ENCODE measurements around the gene PHF21B. TPM values are rescaled to one million over a fixed set of nuclear protein-coding genes. Genes with fewer than 3 reads are reported as not detected.

PHF21B gene
- total RNA-seq, 1 experiment from 2014 or later: 4.5 TPM

DNA sequence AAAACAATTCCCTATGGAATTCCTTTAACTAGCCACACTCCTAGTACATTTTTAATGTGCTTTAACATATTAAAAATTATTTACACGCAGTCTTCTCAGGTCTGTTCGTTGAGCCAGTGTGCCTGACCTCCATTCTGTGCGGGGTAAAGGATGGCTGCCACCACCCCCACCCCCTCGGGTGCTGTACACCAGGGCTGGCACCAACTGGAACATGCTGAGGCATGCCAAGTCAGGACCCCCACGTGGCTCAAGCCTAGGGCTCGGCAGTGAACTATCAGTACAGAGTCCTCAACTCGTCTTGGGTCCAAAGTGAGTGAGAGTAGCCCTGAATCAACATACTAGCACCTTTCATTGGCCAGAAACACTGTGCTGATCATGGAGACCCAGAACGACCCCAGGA lies 32.5 kb upstream of the PHF21B start:
- Histone ChIP-seq H3K36me3 (ENCODE audit: control insufficient read depth, insufficient read depth, low read length) (no peaks in the 10 kb centered on the region), H3K4me1 (ENCODE audit: control insufficient read depth, insufficient read depth, low read length) (no peaks in the 10 kb centered on the region), H3K9me3 (ENCODE audit: control insufficient read depth, insufficient read depth, low read depth, low read length) (no peaks in the 10 kb centered on the region), H3K27me3 (ENCODE audit: control insufficient read depth, insufficient read depth, low read length) (no peaks in the 10 kb centered on the region; the same call in 1 of the 2 replicates), H3K4me3 (ENCODE audit: low read depth in 2 of 2, low read length in 2 of 2) (no peak overlapping the region), H3K27ac (ENCODE audit: low read length) (no peak overlapping the region)
- no peak for ATAC-seq
- DNase-seq (ENCODE audit: low read depth, low spot score): no peak
- TF ChIP-seq REST (IDR thresholded peaks at IDR 0.05; ENCODE audit: insufficient read depth in 1 of 2, low read depth in 2 of 2, low read length in 1 of 2) (no peak), TCF7L2 (IDR thresholded peaks at IDR 0.05; ENCODE audit: low read depth, low read length) (no peak), POLR2AphosphoS5 (IDR thresholded peaks at IDR 0.05; ENCODE audit: low read depth, low read length) (no peak)
- ChIA-PET CTCF (no interaction called here), POLR2A (no interaction called here)
- intact Hi-C loops (cut with micrococcal nuclease; ENCODE audit: unreplicated experiment) (no loop called here), in situ Hi-C loops (cut with HindIII; ENCODE audit: low pct_unique_long_range_greater_than_20kb, low sequenced_read_pairs) (no loop called here)
- BruUV-seq (replicated peaks): no TSS peak

- no peak overlapping the region for H3K27ac ChIP-seq (ENCODE audit: low read length)
- no peak overlapping the region for H3K4me3 ChIP-seq (ENCODE audit: low read depth in 2 of 2, low read length in 2 of 2)
- H3K36me3 ChIP-seq (ENCODE audit: control insufficient read depth, insufficient read depth, low read length): no peaks in the 10 kb centered on the region
- CTCF ChIA-PET: no interaction called here
- H3K9me3 ChIP-seq (ENCODE audit: control insufficient read depth, insufficient read depth, low read depth, low read length): no peaks in the 10 kb centered on the region
- POLR2A ChIA-PET: no interaction called here
- DNase-seq (ENCODE audit: low read depth, low spot score): no peak
- TF ChIP-seq CTCF (IDR thresholded peaks at IDR 0.05) (no peak), REST (IDR thresholded peaks at IDR 0.05; ENCODE audit: insufficient read depth in 1 of 2, low read depth in 2 of 2, low read length in 1 of 2) (no peak), TCF7L2 (IDR thresholded peaks at IDR 0.05; ENCODE audit: low read depth, low read length) (no peak), POLR2AphosphoS5 (IDR thresholded peaks at IDR 0.05; ENCODE audit: low read depth, low read length) (no peak), SIN3A (IDR thresholded peaks at IDR 0.05; ENCODE audit: borderline replicate concordance, insufficient read depth, low read depth, low read length) (no peak)
- ATAC-seq: no peak
- in situ Hi-C loops (cut with HindIII; ENCODE audit: low pct_unique_long_range_greater_than_20kb, low sequenced_read_pairs) (no loop called here), intact Hi-C loops (cut with micrococcal nuclease; ENCODE audit: unreplicated experiment) (no loop called here)
- no peaks in the 10 kb centered on the region for H3K4me1 ChIP-seq (ENCODE audit: control insufficient read depth, insufficient read depth, low read length)
- no TSS peak for BruUV-seq (replicated peaks)
- H3K27me3 ChIP-seq (ENCODE audit: control insufficient read depth, insufficient read depth, low read length): no peaks in the 10 kb centered on the region; the same call in 1 of the 2 replicates
Measured at GRCh38 chr22:45039133-45039532, 29.3 kb upstream of the PHF21B start.
